HG03565 (cell line): Measurements from ENCODE around the gene VCAN.

Experiments
- ATAC-seq: cut with Tn5 transposase; IDR thresholded peaks from one replicate; pipeline ENCODE4 v1.9.1; 2021; ENCODE audit warnings: mild to moderate bottlenecking, moderate library complexity; ENCODE audit not compliant: unreplicated experiment

VCAN gene

GRCh38 chr5:83494087-83494620 is 22.6 kb downstream of the VCAN start:
- ATAC-seq = no peak

- ATAC-seq = no peak
Measured at GRCh38 chr5:83494666-83495065, 23.1 kb downstream of the VCAN start.

- no peak for ATAC-seq
Measured at GRCh38 chr5:83496626-83497025, 25.1 kb downstream of the VCAN start.

- no peak for ATAC-seq
Measured at GRCh38 chr5:83498585-83498984, 27.0 kb downstream of the VCAN start.

GRCh38 chr5:83503662-83504061 is 32.1 kb downstream of the VCAN start:
- no peak for ATAC-seq

GRCh38 chr5:83507431-83507830 is 35.9 kb downstream of the VCAN start:
- no peak for ATAC-seq

GRCh38 chr5:83509540-83509939 is 38.0 kb downstream of the VCAN start:
- no peak for ATAC-seq

- peak; percentile 91 for ATAC-seq
Measured at GRCh38 chr5:83510260-83510659, 38.7 kb downstream of the VCAN start.

GRCh38 chr5:83512061-83512745 is 40.7 kb downstream of the VCAN start:
- ATAC-seq = no peak

GRCh38 chr5:83513081-83513480 is 41.5 kb downstream of the VCAN start:
- ATAC-seq = no peak

- ATAC-seq = no peak
Measured at GRCh38 chr5:83513491-83513890, 41.9 kb downstream of the VCAN start.

GRCh38 chr5:83516377-83516776 is 44.8 kb downstream of the VCAN start:
- ATAC-seq = no peak

GRCh38 chr5:83517072-83517687 is 45.6 kb downstream of the VCAN start:
- ATAC-seq = no peak

GRCh38 chr5:83517688-83518085 is 46.1 kb downstream of the VCAN start:
- ATAC-seq = no peak

GRCh38 chr5:83518319-83519061 is 46.9 kb downstream of the VCAN start:
- no peak for ATAC-seq

- ATAC-seq = no peak
Measured at GRCh38 chr5:83522446-83522845, 50.9 kb downstream of the VCAN start.

- ATAC-seq = no peak
Measured at GRCh38 chr5:83523929-83524328, 52.4 kb downstream of the VCAN start.

- ATAC-seq = no peak
Measured at GRCh38 chr5:83524345-83524744, 52.8 kb downstream of the VCAN start.

GRCh38 chr5:83524991-83525390 is 53.4 kb downstream of the VCAN start:
- ATAC-seq = no peak

- no peak for ATAC-seq
Measured at GRCh38 chr5:83526289-83526688, 54.7 kb downstream of the VCAN start.

GRCh38 chr5:83527221-83527620 is 55.7 kb downstream of the VCAN start:
- no peak for ATAC-seq
